Fibroblast of skin of back (primary cell): Measurements from ENCODE around the gene CAB39L.

Source experiments
- DNase-seq: peaks from one replicate; pipeline ENCODE4 v3.0.0-alpha.2; 2013

The CAB39L gene

DNA sequence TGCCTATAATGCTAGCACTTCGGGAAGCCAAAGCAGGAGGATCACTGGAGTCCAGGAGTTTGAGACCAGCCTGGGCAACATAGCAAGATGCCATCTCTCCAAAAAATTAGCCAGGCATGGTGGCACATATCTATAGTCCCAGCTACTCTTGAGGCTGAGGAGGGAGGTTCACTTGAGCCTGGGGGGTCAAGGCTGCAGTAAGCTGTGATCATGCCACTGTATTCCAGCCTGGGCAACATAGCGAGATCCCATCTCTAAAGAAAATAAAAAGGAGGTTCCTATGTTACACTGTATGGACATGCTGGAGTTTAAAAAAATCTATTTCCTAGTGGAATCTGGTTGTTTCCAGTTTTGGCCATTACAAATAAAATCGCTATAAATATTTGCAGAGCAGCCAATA lies 2.6 kb downstream of the CAB39L start:
- no peak for DNase-seq

GRCh38 chr13:49439609-49440008 lies 4.3 kb downstream of the CAB39L start:
- no peak for DNase-seq

DNA sequence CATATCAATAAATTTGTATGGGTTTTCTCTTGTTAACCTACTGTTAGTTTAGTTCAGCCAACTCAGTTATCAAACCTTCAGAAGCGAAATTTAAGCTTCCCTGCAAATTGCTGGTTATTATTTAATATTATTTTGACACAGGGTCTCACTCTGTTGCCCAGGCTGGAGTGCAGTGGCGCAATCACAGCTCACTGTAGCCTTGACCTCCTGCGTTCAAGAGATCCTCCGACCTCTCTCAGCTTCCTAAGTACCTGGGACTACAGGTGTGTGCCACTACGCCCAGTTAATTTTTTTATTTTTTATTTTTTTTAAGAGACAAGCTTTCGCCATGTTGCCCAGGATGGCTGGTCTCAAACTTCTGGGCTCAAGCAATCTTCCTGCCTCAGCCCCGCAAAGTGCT lies 6.2 kb downstream of the CAB39L start:
- no peak for DNase-seq

GRCh38 chr13:49436890-49437289 lies 7.0 kb downstream of the CAB39L start:
- DNase-seq = peak; percentile 70

GRCh38 chr13:49435992-49436391 lies 7.9 kb downstream of the CAB39L start:
- DNase-seq = peak; percentile 48

DNA sequence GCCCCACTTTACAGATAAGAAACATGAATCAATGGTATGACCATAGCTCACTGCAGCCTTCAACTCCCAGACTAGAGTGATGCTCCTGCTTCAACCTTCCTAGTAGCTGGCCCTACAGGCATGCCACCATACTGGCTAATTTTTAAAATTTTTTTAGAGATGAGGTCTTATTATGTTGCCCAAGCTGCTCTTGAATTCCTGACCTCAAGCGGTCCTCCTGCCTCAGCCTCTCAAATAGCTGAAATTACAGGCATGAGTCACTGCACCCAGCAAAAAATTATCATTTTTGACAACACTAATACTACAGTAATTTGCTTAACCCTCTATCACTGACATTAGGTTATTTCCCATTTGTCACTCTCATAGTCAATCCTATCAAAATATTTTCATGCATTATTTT lies 14.7 kb downstream of the CAB39L start:
- peak; percentile 21 for DNase-seq

- DNase-seq = peak; percentile 12
These were observed 15.7 kb downstream of the CAB39L start for GRCh38 chr13:49428041-49428763.

- no peak for DNase-seq
These were observed 19.8 kb downstream of the CAB39L start for GRCh38 chr13:49424011-49424560.

DNA sequence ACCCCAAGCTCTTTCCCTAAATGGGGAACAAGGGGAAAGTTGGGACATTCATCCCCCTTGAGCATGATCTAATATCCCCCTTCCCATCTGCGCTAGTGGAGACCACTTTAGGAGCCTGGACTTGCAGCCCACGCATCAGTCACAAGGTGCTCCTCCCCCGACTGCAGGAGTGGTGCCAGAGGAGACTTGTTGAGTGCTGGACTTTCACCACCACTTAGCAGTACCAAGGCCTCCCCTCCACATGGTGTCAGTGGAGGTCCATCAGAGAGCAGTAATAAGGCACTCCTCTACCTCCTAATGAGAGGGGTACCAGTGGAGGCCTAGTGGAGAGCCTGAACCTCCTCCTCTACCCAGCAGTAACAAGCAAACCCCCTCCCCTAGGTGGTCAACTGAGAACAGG lies 22.5 kb downstream of the CAB39L start:
- no peak for DNase-seq

GRCh38 chr13:49419276-49419675 lies 24.6 kb downstream of the CAB39L start:
- DNase-seq = no peak

GRCh38 chr13:49418206-49418605 lies 25.7 kb downstream of the CAB39L start:
- no peak for DNase-seq

- no peak for DNase-seq
These were observed 26.7 kb downstream of the CAB39L start for GRCh38 chr13:49417161-49417560.

DNA sequence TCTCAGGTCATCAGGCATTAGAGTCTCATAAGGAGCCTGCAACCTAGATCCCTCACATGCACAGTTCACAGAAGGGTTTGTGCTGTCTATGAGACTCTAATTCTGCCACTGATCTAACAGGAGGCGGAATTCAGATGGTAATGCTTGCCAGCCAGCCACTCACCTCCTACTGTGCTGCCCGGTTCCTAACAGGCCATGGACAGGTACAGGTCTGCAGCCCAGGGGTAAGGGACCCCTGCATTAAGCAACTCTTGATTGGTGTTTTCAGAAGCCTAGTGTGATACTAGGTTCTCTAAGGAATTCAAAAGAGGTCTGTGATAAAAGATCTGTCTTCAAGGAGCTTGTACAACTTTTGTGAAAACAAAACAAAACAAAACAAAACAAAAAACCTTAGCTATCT lies 31.1 kb downstream of the CAB39L start:
- DNase-seq = no peak

- DNase-seq = no peak
These were observed 32.5 kb downstream of the CAB39L start for GRCh38 chr13:49411353-49411752.

GRCh38 chr13:49410477-49410876 lies 33.4 kb downstream of the CAB39L start:
- DNase-seq = no peak

DNA sequence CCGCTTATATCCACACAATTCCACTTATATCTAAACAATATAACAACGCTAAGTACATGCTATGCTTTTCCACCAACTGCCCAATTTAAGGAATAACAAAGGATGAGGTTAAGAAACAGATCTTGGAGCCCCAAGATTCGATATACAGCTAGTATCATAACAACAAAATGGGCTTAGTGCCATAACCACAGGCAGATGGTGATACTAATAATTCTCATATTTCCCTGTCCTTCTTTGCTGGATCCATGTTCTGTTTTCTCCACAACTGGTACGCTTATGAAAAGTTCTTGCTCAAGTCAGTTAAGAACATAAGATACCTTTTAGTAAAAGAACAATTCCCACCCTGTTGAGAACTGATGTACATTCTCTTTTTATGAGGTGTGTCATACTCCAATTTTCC lies 33.9 kb downstream of the CAB39L start:
- DNase-seq = no peak

- DNase-seq = no peak
These were observed 34.9 kb downstream of the CAB39L start for GRCh38 chr13:49409008-49409407.

DNA sequence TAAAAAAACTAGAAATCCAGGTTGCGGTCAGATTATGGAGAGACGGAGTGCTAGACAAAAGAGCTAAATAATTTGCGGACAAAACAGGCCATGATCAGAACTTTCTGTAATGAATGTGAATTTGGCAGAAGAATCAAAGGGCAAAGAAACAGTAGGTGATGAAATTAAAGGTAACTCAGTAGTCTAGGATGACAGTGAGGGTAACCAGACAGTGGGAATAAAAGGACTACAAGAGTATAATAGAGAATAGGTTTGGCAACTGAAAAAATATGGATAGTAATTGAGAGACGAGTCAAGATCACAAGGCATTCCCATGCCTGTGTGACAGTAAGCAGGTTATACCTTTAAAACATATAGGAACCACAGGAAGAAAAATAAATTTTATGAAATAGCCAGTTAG lies 35.9 kb downstream of the CAB39L start:
- no peak for DNase-seq

DNA sequence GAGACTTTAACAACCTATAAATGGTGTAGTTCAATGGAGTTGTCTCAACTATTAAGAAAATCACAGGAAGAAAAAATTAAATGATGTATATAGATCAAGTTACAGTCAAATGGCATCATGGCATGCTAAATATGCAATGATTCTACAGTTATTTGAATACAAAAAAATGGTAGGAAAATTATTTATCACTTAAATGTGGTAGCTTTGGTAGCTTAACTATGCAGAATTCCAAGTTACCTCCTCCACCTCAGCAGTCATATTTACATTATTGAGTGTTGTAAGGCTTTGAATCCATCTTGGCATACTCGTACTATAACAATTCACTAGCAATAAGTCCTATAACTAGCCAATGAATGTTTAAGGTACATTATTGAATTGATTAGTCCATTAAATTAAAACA lies 36.8 kb downstream of the CAB39L start:
- DNase-seq = peak; percentile 59

DNA sequence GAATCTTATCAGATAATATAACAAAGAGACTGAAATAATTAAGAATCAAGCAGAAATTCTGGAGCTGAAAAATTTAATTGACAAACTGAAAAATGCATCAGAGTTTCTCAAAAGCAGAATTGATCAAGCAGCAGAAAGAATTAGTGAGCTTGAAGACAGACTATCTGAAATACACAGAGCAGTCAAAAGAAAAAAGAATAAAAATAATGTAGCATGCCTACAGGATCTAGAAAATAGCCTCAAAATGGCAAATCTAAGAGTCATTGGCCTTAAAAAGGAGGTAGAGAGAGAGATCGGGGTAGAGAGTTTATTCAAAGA lies 39.2 kb downstream of the CAB39L start:
- no peak for DNase-seq

DNA sequence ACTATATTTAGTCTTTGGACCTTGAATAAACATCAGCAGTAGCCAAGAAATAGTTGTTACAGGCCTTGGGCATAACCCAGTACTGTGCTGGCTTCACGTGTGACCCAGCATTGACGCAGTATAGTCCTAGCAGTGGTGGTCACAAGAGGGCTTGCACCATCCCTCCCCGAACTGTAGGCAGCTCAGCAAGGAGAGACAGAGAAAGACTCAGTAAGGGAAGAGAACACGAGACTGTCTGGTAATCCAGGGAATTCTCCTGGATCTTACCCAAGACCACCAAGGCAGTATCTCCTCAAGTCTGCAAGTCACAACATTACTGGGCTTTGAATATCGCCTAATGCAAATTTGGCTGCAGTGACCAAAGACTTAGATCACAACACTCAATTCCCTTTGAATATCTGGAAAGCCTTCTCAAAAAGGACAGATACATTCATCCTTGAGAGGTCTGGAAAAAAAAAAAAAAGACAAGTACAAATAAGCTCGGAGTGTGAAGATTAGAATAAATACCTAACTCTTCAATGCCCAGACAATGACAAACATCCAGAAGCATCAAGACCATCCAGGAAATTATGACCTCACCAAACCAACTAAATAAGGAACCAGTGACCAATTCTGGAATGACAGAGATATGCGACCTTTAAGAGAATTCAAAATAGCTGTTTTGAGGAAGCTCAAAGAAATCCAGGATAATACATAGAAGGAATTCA lies 39.7 kb downstream of the CAB39L start:
- DNase-seq = peak; percentile 73

DNA sequence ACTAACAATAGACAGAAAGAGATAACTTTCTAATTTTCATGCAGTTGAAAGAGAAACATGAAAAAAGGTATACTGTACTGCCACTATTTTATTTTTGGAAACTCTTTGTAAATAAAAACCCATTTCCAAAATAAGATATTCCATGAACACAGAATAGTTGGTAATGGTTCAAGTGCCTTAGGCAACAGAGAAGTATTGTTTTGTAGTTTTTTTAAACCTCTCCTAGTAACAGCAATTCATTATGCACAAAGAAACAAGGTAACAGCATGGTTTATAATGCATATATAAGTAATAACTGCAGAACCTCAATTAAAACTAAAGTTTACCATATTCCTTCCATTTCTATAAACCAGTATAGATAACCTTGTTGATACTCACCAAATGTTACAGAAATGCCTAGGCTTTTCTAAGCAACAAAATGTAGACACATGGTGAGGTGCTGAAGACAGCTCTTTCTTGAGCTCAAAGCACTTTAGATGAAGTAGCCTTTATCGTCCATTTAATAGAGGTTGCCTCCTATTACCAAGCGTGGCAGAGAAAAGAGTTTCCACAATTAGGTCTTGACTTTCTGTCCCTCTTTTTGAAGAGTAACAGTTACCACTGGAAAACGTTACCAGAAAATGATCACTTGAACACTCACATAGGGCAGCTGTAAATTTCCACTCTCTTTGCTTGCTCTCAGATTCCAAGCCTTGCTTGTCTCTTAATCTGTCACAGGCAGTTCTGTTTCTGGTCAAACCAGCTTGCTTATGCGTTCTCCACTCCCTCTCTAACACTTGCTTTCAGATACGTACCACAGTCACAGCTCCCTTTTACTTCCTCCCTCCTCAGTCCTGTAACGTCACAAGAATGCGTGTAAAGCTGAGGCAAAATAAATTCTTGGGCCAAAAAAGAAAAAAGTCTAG lies 42.9 kb downstream of the CAB39L start:
- peak; percentile 61 for DNase-seq

GRCh38 chr13:49399801-49400472 lies 43.9 kb downstream of the CAB39L start:
- DNase-seq = no peak
